Muscle of back (tissue), 11 donors: ENCODE results near the gene GNA15. TPM values are rescaled to one million over a fixed set of nuclear protein-coding genes. Genes with fewer than 3 reads are reported as not detected.

Source experiments
- DNase-seq, 3 donors: peaks; one replicate each; pipeline versions ENCODE4 v3.0.0 to v3.0.0-alpha.2; 2013
- polyA plus RNA-seq, 10 donors: library from polyadenylated mRNA; unstranded; fragments of 120-200 nt; gene quantifications; one replicate each; pipeline ENCODE4 v1.2.1, GENCODE V29; 2013; ENCODE audit not compliant: insufficient read length in 10 of 10

Gene GNA15
- polyA plus RNA-seq, 10 donors: 1.4 to 3.3 (median 1.8) TPM

GRCh38 chr19:3119693-3120380, 16.0 kb upstream of the GNA15 start:
- DNase-seq: no peak

GRCh38 chr19:3120611-3121276, 15.1 kb upstream of the GNA15 start:
- DNase-seq: no peak

DNA sequence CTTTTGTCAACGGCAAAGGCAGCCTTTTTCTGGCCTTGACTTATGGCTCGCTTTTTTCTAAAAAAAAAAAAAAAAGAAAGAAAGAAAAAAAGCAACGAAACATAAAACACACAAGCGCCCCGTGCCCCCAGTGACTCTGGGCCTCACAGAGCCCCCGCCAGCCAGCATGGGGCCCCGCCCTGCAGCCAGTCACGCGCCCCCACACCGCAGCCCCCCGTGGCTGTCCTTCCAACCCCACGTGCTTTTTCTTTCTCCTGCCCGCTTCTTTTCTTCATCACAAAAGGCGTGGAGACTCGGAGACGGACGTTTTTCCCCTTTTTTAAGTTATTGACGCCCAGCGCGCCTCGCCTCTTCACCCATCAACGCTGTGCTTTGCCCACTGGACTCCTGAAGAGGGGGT, 14.4 kb upstream of the GNA15 start:
- no peak for DNase-seq

DNA sequence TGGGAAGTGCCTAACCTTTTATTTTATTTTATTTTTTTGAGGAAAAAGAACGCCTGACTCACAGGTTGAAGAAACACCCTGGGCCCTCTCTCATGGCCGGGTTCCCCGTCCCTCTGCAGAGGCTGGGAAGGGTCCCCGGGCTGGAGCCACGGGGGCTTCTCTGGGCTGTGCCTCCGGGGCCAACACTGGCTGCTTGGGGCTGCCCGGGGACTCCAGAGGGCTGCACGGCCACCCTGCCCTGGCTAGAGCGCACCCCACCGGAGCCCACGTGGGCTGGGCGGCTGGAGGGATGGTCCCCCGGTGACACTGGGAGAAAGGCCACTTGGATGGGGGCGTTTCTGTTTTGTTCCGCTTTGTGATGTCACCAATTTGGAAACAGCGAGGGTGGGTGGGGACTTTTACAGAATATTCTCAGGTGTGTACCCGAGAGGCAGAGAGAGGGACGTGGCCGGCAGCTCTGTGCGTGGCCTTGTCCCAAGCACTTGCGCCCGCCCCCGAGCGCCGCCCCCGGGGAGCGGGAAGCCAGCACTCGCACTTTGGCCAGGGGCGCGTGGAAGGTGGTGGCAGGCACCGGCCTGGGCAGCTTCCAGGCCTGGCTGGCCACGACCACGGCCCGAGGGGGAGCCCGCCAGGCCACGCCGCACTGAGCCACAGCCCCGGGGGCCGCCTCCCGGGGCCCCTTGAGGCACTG, 13.9 kb upstream of the GNA15 start:
- DNase-seq: no peak

DNA sequence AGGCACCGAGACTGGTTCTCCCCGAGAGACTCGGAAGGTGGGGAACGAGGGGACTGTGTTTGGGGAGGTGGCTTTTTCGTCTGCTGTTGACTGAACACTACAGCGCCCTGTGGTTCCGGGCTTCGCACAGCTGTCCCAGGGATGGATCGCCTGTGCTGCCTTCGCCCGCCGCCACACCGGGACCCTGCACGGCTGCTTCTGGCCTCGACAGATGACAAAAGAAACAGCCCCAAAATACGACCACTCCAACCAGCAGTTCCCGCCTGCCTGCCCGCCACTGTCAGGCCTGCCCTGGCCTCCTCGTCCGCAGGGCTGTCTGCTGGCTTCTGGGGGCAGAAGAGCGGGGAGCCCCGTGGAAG, 13.3 kb upstream of the GNA15 start:
- DNase-seq: no peak

DNA sequence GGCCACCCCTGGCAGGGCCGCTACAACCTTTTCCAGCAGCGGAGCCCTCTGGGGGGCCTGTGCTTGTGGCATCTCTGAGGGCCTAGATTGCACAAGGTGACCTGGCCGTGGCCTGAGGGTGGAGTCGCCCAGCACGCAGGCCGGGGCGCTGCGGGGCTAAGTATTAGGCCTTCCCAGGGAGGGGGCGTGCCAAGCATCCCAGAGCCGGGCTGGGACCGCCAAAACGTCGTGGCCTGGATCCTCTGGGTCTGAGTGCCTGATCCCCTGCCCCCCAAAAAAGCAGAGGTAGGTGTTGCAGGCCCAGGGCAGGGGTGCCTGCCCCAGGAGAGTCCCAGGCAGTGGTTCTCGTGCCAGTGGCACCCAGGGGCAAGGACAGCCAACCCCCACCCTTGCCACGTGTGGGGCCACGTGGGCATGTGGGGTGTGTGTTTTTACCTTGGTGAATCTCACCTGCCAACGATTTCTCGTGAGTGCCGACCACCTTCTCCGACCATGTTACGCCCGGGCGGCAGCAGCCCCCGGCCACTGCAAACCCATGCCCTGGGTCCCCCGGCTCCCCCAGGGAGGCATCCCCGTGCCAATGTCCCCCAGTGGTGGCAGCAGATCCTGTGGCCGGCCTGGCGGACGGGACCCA, 12.6 kb upstream of the GNA15 start:
- DNase-seq: no peak

- DNase-seq: no peak
These were observed 11.9 kb upstream of the GNA15 start for GRCh38 chr19:3123956-3124355.

DNA sequence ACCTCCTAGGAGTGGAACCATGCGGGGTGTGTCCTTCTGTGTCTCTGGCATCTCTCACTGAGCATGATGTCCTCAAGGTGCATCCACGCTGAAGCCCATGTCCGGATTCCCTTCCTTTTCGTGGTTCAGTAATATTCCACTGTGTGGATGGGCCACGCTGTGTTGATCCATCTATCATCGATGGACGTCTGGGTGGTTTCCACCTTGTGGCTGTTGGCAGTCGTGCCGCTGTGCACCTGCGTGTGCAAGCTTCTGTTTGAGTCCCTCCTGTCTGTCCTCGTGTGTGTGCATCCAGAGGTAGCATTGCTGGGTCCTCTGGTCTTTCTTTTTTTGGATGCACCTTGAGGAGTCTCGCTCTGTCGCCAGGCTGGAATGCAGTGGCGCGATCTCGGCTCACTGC, 11.2 kb upstream of the GNA15 start:
- DNase-seq: no peak

DNA sequence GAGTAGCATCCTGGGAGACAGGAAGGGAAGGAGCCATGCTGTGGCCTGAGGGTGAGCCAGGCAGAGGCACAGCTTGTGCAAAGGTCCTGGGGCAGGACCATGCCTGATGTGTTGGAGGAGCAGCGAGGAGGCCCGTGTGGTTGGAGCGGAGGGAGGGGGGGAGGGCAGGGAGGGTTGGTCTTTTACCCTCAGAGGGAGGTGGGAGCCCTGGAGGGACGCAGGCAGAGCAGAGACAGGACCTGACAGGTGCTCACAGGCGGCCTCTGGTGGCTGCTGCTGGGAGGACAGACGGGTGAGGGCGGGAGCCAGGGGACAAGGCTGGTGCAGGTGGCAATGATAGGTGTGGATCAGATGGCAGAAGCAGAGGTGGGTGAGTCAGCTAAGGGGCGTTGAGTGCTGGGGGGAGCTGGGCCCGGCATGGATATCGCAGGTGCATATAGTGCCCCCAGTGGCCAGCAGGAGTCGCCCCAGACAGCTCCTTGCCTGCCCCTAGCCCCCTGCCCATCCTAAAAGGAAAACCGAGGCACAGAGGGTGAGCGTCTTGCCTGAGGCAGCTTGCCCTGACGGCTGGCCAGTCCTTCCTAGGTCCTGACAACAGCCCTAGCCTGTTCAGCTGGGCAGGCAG, 9.8 kb upstream of the GNA15 start:
- no peak for DNase-seq

GRCh38 chr19:3129112-3129511, 6.7 kb upstream of the GNA15 start:
- no peak for DNase-seq

GRCh38 chr19:3131168-3131567, 4.7 kb upstream of the GNA15 start:
- DNase-seq: no peak

GRCh38 chr19:3132971-3133792, 2.7 kb upstream of the GNA15 start:
- no peak for DNase-seq

DNA sequence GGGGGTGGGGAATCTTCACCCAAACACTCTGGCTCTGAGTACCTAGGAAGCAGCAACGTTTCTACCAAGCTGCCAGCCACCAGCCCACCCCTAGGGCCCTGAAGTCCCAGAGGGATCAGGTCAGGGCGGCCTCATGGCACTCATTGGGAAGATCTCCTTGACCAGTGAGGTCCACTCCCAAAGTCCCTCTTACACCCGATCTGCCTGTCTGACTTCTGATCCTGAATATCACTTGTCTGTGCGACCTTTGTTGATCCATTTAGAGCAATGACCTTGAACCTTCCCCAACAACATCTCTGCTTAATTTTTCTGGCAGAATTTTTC, 2.1 kb upstream of the GNA15 start:
- no peak for DNase-seq

DNA sequence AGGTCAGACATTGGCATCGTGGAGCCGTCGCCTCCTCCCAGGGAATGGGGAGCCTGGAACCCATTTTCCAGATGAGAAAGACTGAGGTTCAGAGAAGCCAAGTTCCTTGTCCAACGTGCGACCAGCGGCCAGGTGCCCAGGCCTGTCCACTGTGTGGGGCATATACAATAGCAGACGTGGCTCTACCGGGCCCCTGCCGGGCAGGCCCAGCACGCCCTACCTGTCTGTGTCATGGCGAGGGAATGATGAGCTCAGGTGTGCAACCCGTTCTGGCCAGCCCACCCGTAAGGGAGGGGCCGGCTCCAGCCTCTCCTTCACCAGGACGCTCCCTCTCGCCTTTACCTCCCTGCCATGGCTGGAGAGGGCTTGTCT, 837 bp downstream of the GNA15 start:
- DNase-seq: no peak

- peak in 1 of 3 donors; percentile 67 for DNase-seq
These were observed 1.3 kb downstream of the GNA15 start for GRCh38 chr19:3137119-3137518.

GRCh38 chr19:3138268-3138667, 2.4 kb downstream of the GNA15 start:
- no peak for DNase-seq

DNA sequence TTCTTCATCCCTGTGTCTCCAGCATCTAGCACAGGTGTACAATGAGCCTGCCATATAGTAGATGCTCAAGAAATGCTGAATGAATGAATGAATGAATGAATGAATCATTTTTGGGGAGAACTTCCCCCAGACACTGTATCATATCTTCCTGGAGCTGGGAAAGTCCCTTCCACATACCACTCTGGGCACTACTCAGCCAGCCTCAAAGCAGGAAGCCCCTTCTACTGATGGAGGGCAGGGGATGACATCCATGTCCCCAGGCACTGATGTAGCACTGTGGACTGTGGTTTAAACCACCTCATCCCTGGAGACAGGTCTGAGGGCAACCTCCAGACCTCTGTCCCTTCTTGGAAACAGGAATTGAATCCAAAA, 4.8 kb downstream of the GNA15 start:
- no peak for DNase-seq

- DNase-seq: peak in 1 of 3 donors; percentile 75
These were observed 6.4 kb downstream of the GNA15 start for GRCh38 chr19:3142292-3142670.

GRCh38 chr19:3142781-3143337, 7.0 kb downstream of the GNA15 start:
- DNase-seq: no peak

DNA sequence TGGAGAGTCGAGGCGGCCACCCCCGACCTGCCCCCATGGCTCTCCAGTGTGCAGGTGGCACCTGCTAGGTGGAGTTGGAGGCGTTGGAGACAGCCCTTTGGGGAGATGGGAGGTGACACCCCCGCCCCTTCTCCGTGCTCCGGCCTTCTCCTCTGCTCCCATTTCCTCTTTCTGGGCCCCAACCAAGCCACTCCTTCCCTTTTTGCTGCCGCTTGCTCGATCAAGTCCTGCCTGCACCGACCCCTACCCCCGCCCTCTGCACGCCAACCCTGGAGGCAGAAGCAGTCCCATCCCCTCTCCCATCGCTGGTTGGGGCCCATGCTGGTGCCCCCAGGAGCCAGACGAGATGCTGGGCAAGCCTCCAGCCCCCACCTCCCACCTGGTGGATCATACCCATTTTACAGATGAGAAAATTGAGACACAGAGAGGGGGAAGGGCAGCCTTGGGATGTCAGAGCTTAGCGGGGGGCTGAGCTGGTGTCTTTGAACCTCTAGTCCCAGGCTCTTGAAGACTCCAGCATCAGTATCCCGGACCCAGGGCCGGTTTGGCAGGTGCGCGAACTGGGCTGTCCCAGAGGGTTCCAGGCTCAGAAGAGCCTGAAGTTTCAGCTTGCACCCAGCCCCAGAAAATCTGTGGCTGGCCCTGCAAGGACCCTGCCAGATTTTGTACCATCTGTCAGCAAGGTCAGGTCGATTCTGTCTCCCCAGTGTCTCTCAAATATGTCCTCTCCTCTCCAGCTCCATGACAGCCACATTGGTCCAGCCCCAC, 10.3 kb downstream of the GNA15 start:
- no peak for DNase-seq

DNA sequence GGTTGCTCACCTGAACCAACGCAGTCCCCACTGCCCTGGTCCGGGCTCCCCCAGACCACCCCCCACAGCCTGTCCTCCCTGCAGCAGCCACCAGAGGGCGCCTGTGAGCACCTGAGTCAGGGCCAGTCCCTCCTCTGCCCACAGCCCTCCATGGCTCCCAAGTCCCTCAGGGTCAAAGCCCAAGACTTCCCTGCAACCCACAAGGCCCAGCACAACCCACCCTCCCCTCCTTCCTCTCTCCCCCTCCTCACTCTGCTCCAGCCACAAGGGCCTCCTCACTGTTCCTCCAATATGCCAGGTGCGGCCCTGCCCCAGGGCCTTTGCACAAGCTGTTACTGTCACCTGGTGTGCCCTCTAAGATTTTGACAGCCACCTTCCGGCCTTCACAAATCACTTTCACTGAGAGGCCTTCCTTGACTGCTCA, 10.9 kb downstream of the GNA15 start:
- DNase-seq: no peak
